HepG2 (cell line): ENCODE results near the gene PLD4. TPM values are rescaled to one million over a fixed set of nuclear protein-coding genes. Genes with fewer than 3 reads are reported as not detected.
"Not testable (repeated sequence)": the region's sequence is repeated elsewhere in the genome, so short reads cannot be mapped to it uniquely, and the experiment has no call there.

Experiments used
- ATAC-seq: fragments of 200-7000 bp; cut with Tn5 transposase; 3 replicates; pipeline ENCODE4 v1.9.1; 2020; ENCODE audit warnings: mild to moderate bottlenecking, moderate library complexity
- BruUV-seq: library from RNA; stranded (reverse); fragments of 400-500 nt; replicated peaks from 2 replicates; lab custom pipeline; 2021; lab: Mats Ljungman, UMichigan
- CTCF ChIA-PET: fragments of 300-600 bp; formaldehyde crosslinking; extraction: SDS; loops from one replicate; lab custom pipeline; 2021; ENCODE audit warnings: low total read pairs, inconsistent platforms, low intra/inter-chr PET ratio; lab: Yijun Ruan, JAX
- POLR2A ChIA-PET: fragments of 350-600 bp; sonication (Branson Sonifier 250); formaldehyde crosslinking; loops from one replicate; lab custom pipeline; 2020; ENCODE audit warnings: antibody characterized with exemption, inconsistent platforms; lab: Yijun Ruan, JAX
- DNase-seq: peaks from one replicate; pipeline ENCODE4 v3.0.0-alpha.2; 2015; ENCODE audit warnings: low spot score
- FAIRE-seq: peaks from 3 replicates; lab custom pipeline; 2011; peaks lifted over from hg19 to GRCh38; lab: Jason Lieb, UNC
- H2AFZ ChIP-seq: one replicate; pipeline ENCODE4 v1.6.1; 2011; ENCODE audit warnings: low read length, inconsistent platforms
- H3K27ac ChIP-seq: fragments of 300-600 bp; 3 replicates; pipeline ENCODE4 v1.8.0; 2011; ENCODE audit warnings: mixed run types, mild to moderate bottlenecking, mixed read lengths, low read length, inconsistent platforms; ENCODE audit not compliant: insufficient read depth; ENCODE audit errors: extremely low read length
- H3K27me3 ChIP-seq, 2 experiments: fragments of 200-600 bp in 1 of 2; 2 replicates in 1 of 2; 3 replicates in 1 of 2; pipeline versions ENCODE4 v1.6.0 to v1.8.0; 2011; ENCODE audit warnings: low read length in 2 of 2, mild to moderate bottlenecking in 2 of 2, moderate library complexity in 2 of 2, inconsistent platforms in 1 of 2; ENCODE audit not compliant: insufficient read depth in 2 of 2, control insufficient read depth in 1 of 2
- H3K36me3 ChIP-seq, 2 experiments: fragments of 200-600 bp in 1 of 2; replicated peaks in 1 of 2; 2 replicates in 1 of 2; 3 replicates in 1 of 2; pipeline versions ENCODE4 v1.5.1 to v1.8.0; 2011; ENCODE audit warnings: low read length in 2 of 2, inconsistent platforms in 1 of 2; ENCODE audit not compliant: insufficient read depth in 2 of 2, control insufficient read depth in 1 of 2
- H3K4me1 ChIP-seq: 2 replicates; pipeline ENCODE4 v1.5.1; 2012; ENCODE audit warnings: low read length, inconsistent platforms; ENCODE audit not compliant: insufficient read depth
- H3K4me2 ChIP-seq: 2 replicates; pipeline ENCODE4 v1.6.0; 2011; ENCODE audit warnings: low read depth, low read length, inconsistent platforms
- H3K4me3 ChIP-seq, 3 experiments: fragments of 200-600 bp in 1 of 3; sonication (generic), shearing (Covaris generic) in 1 of 3; replicated peaks in 1 of 3; 2 replicates each; pipeline ENCODE4 v1.5.1; 2011 to 2016; ENCODE audit warnings: low read length in 3 of 3, inconsistent platforms in 2 of 3, low read depth in 2 of 3, mild to moderate bottlenecking in 2 of 3, control low read depth in 1 of 3, mixed read lengths in 1 of 3; ENCODE audit not compliant: insufficient read depth in 1 of 3
- H3K79me2 ChIP-seq: one replicate; pipeline ENCODE4 v1.6.1; 2011; ENCODE audit warnings: low read length, inconsistent platforms; ENCODE audit not compliant: insufficient read depth
- H3K9ac ChIP-seq: 2 replicates; pipeline ENCODE4 v1.6.0; 2011; ENCODE audit warnings: mild to moderate bottlenecking, low read depth, low read length, inconsistent platforms; ENCODE audit not compliant: insufficient read depth
- H3K9me3 ChIP-seq: 2 replicates; pipeline ENCODE4 v1.5.1; 2012; ENCODE audit warnings: mild to moderate bottlenecking, low read length
- H4K20me1 ChIP-seq: 2 replicates; pipeline ENCODE4 v1.6.0; 2011; ENCODE audit warnings: inconsistent platforms, mild to moderate bottlenecking, low read length, moderate library complexity; ENCODE audit not compliant: insufficient read depth
- WGBS: methylation state at CpG from one replicate; pipeline ENCODE4 v1.1.6; 2017; ENCODE audit warnings: low lambda C conversion rate; 5-methylcytosine and 5-hydroxymethylcytosine counted together
- in situ Hi-C: cut with HindIII; loops from 2 replicates; pipeline ENCODE4 v1.10.0; 2017; ENCODE audit warnings: low pct_unique_long_range_greater_than_20kb; ENCODE audit not compliant: extremely low pct_ligation_motif_present
- intact Hi-C: fragments of 100-400 bp; cut with micrococcal nuclease; formaldehyde crosslinking; loops from one replicate; pipeline ENCODE4 v1.10.0; 2022; ENCODE audit not compliant: unreplicated experiment
- polyA plus RNA-seq, 8 experiments: library from polyadenylated mRNA; depleted of rRNA in 3 of 8; stranded (reverse) in 7 of 8; unstranded in 1 of 8; fragments of >200 nt; fragmentation: Illumina TruSeq in 4 of 8; extraction: Trizol in 4 of 8; gene quantifications; 2 replicates each; pipeline versions ENCODE4 v1.2.1 to v1.2.3, GENCODE V29; 2011 to 2016; ENCODE audit warnings: low read depth in 4 of 8, missing spikeins in 1 of 8, mixed read lengths in 1 of 8; ENCODE audit not compliant: insufficient read depth in 1 of 8
- total RNA-seq, 5 experiments: library from RNA; depleted of rRNA; stranded (reverse); fragments of >200 nt; fragmentation: Illumina TruSeq; extraction: Trizol; gene quantifications; 2 replicates each; pipeline ENCODE4 v1.2.3, GENCODE V29; 2016; ENCODE audit warnings: low read depth in 1 of 5

The PLD4 gene
- total and polyA plus RNA-seq, 2 of the 13 experiments (the other 11 are each of a cell fraction or from before 2014, with no cell fraction given): not detected

GRCh38 chr14:104945266-104945665, 20.6 kb downstream of the PLD4 start:
- POLR2A ChIA-PET, CTCF ChIA-PET: not testable (repeated sequence)
- WGBS: 38% methylated on average over 13 of the region's 20 CpGs

GRCh38 chr14:104945986-104946965, 21.6 kb downstream of the PLD4 start:
- BruUV-seq, POLR2A ChIA-PET, H3K36me3 ChIP-seq: not testable (repeated sequence)

More at GRCh38 chr14:104945266-104945665, 20.6 kb downstream of the PLD4 start:
- H2AFZ ChIP-seq, H3K4me1 ChIP-seq, intact Hi-C loops, H3K27ac ChIP-seq, H3K9me3 ChIP-seq, DNase-seq, ATAC-seq, FAIRE-seq, in situ Hi-C loops, H3K4me3 ChIP-seq, H4K20me1 ChIP-seq, H3K9ac ChIP-seq, H3K79me2 ChIP-seq, H3K36me3 ChIP-seq, BruUV-seq, H3K4me2 ChIP-seq: not testable (repeated sequence)
- peaks cover 7 to 51% of the 10 kb centered on the region in 2 experiments for H3K27me3 ChIP-seq

GRCh38 chr14:104947201-104947600, 22.5 kb downstream of the PLD4 start:
- H3K79me2 ChIP-seq, ATAC-seq, BruUV-seq, H3K4me3 ChIP-seq, H2AFZ ChIP-seq, H3K36me3 ChIP-seq, H3K4me1 ChIP-seq, H3K27ac ChIP-seq, CTCF ChIA-PET, intact Hi-C loops, in situ Hi-C loops, FAIRE-seq, H3K9ac ChIP-seq, POLR2A ChIA-PET, H3K9me3 ChIP-seq, DNase-seq, H3K4me2 ChIP-seq, H4K20me1 ChIP-seq: not testable (repeated sequence)
- WGBS: 70% methylated on average over 10 of the region's 13 CpGs
- H3K27me3 ChIP-seq: peaks cover 4 to 48% of the 10 kb centered on the region in 2 experiments

More at GRCh38 chr14:104945986-104946965, 21.6 kb downstream of the PLD4 start:
- H3K9me3 ChIP-seq, H3K4me1 ChIP-seq, DNase-seq, intact Hi-C loops, FAIRE-seq, H3K4me2 ChIP-seq, H3K9ac ChIP-seq, H3K4me3 ChIP-seq, H4K20me1 ChIP-seq, ATAC-seq, H3K27ac ChIP-seq, CTCF ChIA-PET, in situ Hi-C loops, H2AFZ ChIP-seq, H3K79me2 ChIP-seq: not testable (repeated sequence)
- H3K27me3 ChIP-seq: peaks cover 6 to 48% of the 10 kb centered on the region in 2 experiments
- WGBS: 17% methylated on average over 14 of the region's 43 CpGs

GRCh38 chr14:104947881-104948735, 23.4 kb downstream of the PLD4 start:
- BruUV-seq, H3K36me3 ChIP-seq, H3K4me2 ChIP-seq, H3K4me3 ChIP-seq, DNase-seq, H3K4me1 ChIP-seq, H3K9me3 ChIP-seq, FAIRE-seq, H2AFZ ChIP-seq, H3K9ac ChIP-seq, intact Hi-C loops, CTCF ChIA-PET, H3K79me2 ChIP-seq, H4K20me1 ChIP-seq, ATAC-seq, in situ Hi-C loops, H3K27ac ChIP-seq, POLR2A ChIA-PET: not testable (repeated sequence)
- WGBS: 9% methylated on average over 5 of the region's 35 CpGs
- H3K27me3 ChIP-seq: peaks cover 4 to 46% of the 10 kb centered on the region in 2 experiments
